HepG2 (cell line): Measurements from ENCODE around the gene NUDCD2. TPM values are rescaled to one million over a fixed set of nuclear protein-coding genes. Genes with fewer than 3 reads are reported as not detected.

ENCODE experiments used
- SALL2 ChIP-seq: sonication (generic); formaldehyde crosslinking; IDR thresholded peaks from 2 replicates; pipeline ENCODE4 v1.8.1; 2023; ENCODE audit warnings: mild to moderate bottlenecking, missing genetic modification reagents, inconsistent platforms
- polyA plus RNA-seq, 8 experiments: library from polyadenylated mRNA; depleted of rRNA in 3 of 8; stranded (reverse) in 7 of 8; unstranded in 1 of 8; fragments of >200 nt; fragmentation: Illumina TruSeq in 4 of 8; extraction: Trizol in 4 of 8; gene quantifications; 2 replicates each; pipeline versions ENCODE4 v1.2.1 to v1.2.3, GENCODE V29; 2011 to 2016; ENCODE audit warnings: low read depth in 4 of 8, missing spikeins in 1 of 8, mixed read lengths in 1 of 8; ENCODE audit not compliant: insufficient read depth in 1 of 8
- total RNA-seq, 5 experiments: library from RNA; depleted of rRNA; stranded (reverse); fragments of >200 nt; fragmentation: Illumina TruSeq; extraction: Trizol; gene quantifications; 2 replicates each; pipeline ENCODE4 v1.2.3, GENCODE V29; 2016; ENCODE audit warnings: low read depth in 1 of 5
- TF ChIP-seq, protein P1 (sequence below): sonication (generic); formaldehyde crosslinking; IDR thresholded peaks from 2 replicates; pipeline ENCODE4 v1.5.0; 2020; ENCODE audit warnings: mild to moderate bottlenecking, missing genetic modification reagents, borderline replicate concordance
- TF ChIP-seq, protein P2 (sequence below), 2 experiments: sonication (generic) in 1 of 2; formaldehyde crosslinking in 1 of 2; IDR thresholded peaks; 2 replicates each; pipeline versions ENCODE4 v1.5.1 to v1.6.1; 2011 to 2020; ENCODE audit warnings: borderline replicate concordance in 1 of 2, low read depth in 1 of 2, low read length in 1 of 2, mild to moderate bottlenecking in 1 of 2, missing genetic modification reagents in 1 of 2, moderate library complexity in 1 of 2
- TF ChIP-seq, protein P3 (sequence below): sonication (generic); formaldehyde crosslinking; IDR thresholded peaks from 2 replicates; pipeline ENCODE4 v1.5.0; 2020; ENCODE audit warnings: mild to moderate bottlenecking, missing genetic modification reagents, borderline replicate concordance
- TF ChIP-seq, protein P4 (sequence below): sonication (generic); formaldehyde crosslinking; IDR thresholded peaks from 2 replicates; pipeline ENCODE4 v1.8.1; 2023; ENCODE audit warnings: mild to moderate bottlenecking, missing genetic modification reagents, borderline replicate concordance
- TF ChIP-seq, protein P5 (sequence below): sonication (generic); formaldehyde crosslinking; IDR thresholded peaks from 2 replicates; pipeline ENCODE4 v1.4.0; 2020; ENCODE audit warnings: mild to moderate bottlenecking, missing genetic modification reagents, borderline replicate concordance
- TF ChIP-seq, protein P6 (sequence below): sonication (generic); formaldehyde crosslinking; IDR thresholded peaks from 2 replicates; pipeline ENCODE4 v1.4.0; 2020; ENCODE audit warnings: missing genetic modification reagents

The NUDCD2 gene
- total and polyA plus RNA-seq, 2 of the 13 experiments (the other 11 are each of a cell fraction or from before 2014, with no cell fraction given): 14.8 to 39.2 TPM

DNA sequence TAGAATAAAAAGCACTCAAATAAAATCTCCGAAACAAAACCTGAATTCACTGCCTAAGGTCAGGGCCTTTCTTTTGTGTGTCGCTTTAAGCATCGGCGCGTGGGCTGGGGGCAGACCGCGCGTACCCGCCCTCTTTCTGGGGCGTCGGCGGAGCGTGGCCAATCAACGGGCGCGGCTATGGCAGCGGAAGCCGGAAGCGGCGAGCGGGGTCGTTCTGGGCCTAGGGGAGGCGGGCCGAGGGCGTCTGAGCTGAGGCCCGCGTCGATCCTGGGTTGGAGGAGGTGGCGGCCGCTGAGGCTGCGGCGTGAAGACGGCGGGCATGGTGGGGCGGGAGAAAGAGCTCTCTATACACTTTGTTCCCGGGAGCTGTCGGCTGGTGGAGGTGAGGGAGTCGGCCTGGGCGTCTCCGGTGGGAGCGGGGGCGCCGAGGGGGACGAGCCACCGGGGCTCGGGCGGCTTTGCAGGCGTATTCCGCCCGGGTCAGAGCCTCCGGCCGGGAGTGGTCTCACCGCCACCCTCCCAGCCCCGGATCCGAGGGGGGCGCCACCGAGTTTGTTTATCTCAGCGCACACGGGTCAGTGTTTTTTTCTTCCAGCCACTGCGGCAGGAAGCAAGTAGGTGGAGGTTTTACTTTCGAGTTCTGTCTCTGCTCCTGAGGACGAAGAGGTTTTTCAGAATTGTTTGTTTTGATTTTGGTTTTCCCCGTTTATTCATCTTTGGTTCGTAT, 45.6 kb upstream of the NUDCD2 start, which contains the start of gene MAT2B (continued):
- TF ChIP-seq, protein P1, sequence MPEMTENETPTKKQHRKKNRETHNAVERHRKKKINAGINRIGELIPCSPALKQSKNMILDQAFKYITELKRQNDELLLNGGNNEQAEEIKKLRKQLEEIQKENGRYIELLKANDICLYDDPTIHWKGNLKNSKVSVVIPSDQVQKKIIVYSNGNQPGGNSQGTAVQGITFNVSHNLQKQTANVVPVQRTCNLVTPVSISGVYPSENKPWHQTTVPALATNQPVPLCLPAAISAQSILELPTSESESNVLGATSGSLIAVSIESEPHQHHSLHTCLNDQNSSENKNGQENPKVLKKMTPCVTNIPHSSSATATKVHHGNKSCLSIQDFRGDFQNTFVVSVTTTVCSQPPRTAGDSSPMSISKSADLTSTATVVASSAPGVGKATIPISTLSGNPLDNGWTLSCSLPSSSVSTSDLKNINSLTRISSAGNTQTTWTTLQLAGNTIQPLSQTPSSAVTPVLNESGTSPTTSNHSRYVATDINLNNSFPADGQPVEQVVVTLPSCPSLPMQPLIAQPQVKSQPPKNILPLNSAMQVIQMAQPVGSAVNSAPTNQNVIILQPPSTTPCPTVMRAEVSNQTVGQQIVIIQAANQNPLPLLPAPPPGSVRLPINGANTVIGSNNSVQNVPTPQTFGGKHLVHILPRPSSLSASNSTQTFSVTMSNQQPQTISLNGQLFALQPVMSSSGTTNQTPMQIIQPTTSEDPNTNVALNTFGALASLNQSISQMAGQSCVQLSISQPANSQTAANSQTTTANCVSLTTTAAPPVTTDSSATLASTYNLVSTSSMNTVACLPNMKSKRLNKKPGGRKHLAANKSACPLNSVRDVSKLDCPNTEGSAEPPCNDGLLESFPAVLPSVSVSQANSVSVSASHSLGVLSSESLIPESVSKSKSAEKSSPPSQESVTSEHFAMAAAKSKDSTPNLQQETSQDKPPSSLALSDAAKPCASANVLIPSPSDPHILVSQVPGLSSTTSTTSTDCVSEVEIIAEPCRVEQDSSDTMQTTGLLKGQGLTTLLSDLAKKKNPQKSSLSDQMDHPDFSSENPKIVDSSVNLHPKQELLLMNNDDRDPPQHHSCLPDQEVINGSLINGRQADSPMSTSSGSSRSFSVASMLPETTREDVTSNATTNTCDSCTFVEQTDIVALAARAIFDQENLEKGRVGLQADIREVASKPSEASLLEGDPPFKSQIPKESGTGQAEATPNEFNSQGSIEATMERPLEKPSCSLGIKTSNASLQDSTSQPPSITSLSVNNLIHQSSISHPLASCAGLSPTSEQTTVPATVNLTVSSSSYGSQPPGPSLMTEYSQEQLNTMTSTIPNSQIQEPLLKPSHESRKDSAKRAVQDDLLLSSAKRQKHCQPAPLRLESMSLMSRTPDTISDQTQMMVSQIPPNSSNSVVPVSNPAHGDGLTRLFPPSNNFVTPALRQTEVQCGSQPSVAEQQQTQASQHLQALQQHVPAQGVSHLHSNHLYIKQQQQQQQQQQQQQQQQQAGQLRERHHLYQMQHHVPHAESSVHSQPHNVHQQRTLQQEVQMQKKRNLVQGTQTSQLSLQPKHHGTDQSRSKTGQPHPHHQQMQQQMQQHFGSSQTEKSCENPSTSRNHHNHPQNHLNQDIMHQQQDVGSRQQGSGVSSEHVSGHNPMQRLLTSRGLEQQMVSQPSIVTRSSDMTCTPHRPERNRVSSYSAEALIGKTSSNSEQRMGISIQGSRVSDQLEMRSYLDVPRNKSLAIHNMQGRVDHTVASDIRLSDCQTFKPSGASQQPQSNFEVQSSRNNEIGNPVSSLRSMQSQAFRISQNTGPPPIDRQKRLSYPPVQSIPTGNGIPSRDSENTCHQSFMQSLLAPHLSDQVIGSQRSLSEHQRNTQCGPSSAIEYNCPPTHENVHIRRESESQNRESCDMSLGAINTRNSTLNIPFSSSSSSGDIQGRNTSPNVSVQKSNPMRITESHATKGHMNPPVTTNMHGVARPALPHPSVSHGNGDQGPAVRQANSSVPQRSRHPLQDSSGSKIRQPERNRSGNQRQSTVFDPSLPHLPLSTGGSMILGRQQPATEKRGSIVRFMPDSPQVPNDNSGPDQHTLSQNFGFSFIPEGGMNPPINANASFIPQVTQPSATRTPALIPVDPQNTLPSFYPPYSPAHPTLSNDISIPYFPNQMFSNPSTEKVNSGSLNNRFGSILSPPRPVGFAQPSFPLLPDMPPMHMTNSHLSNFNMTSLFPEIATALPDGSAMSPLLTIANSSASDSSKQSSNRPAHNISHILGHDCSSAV (CRISPR knock-in tag): no peak
- TF ChIP-seq SALL2 (CRISPR knock-in tag): peak; percentile 84
- TF ChIP-seq, protein P2, sequence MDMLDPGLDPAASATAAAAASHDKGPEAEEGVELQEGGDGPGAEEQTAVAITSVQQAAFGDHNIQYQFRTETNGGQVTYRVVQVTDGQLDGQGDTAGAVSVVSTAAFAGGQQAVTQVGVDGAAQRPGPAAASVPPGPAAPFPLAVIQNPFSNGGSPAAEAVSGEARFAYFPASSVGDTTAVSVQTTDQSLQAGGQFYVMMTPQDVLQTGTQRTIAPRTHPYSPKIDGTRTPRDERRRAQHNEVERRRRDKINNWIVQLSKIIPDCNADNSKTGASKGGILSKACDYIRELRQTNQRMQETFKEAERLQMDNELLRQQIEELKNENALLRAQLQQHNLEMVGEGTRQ (IDR thresholded peaks at IDR 0.05; ENCODE audit: low read depth, low read length): no peak
- TF ChIP-seq, protein P2 (CRISPR knock-in tag; IDR thresholded peaks at IDR 0.05; ENCODE audit: borderline replicate concordance): no peak
- TF ChIP-seq, protein P3, sequence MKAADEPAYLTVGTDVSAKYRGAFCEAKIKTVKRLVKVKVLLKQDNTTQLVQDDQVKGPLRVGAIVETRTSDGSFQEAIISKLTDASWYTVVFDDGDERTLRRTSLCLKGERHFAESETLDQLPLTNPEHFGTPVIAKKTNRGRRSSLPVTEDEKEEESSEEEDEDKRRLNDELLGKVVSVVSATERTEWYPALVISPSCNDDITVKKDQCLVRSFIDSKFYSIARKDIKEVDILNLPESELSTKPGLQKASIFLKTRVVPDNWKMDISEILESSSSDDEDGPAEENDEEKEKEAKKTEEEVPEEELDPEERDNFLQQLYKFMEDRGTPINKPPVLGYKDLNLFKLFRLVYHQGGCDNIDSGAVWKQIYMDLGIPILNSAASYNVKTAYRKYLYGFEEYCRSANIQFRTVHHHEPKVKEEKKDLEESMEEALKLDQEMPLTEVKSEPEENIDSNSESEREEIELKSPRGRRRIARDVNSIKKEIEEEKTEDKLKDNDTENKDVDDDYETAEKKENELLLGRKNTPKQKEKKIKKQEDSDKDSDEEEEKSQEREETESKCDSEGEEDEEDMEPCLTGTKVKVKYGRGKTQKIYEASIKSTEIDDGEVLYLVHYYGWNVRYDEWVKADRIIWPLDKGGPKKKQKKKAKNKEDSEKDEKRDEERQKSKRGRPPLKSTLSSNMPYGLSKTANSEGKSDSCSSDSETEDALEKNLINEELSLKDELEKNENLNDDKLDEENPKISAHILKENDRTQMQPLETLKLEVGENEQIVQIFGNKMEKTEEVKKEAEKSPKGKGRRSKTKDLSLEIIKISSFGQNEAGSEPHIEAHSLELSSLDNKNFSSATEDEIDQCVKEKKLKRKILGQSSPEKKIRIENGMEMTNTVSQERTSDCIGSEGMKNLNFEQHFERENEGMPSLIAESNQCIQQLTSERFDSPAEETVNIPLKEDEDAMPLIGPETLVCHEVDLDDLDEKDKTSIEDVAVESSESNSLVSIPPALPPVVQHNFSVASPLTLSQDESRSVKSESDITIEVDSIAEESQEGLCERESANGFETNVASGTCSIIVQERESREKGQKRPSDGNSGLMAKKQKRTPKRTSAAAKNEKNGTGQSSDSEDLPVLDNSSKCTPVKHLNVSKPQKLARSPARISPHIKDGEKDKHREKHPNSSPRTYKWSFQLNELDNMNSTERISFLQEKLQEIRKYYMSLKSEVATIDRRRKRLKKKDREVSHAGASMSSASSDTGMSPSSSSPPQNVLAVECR (CRISPR knock-in tag): peak; percentile 90; the same call in 1 of the 2 replicates
- TF ChIP-seq, protein P4, sequence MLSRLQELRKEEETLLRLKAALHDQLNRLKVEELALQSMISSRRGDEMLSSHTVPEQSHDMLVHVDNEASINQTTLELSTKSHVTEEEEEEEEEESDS (CRISPR knock-in tag): no peak
- TF ChIP-seq, protein P5, sequence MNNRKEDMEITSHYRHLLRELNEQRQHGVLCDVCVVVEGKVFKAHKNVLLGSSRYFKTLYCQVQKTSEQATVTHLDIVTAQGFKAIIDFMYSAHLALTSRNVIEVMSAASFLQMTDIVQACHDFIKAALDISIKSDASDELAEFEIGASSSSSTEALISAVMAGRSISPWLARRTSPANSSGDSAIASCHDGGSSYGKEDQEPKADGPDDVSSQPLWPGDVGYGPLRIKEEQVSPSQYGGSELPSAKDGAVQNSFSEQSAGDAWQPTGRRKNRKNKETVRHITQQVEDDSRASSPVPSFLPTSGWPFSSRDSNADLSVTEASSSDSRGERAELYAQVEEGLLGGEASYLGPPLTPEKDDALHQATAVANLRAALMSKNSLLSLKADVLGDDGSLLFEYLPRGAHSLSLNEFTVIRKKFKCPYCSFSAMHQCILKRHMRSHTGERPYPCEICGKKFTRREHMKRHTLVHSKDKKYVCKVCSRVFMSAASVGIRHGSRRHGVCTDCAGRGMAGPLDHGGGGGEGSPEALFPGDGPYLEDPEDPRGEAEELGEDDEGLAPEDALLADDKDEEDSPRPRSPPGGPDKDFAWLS: no peak
- TF ChIP-seq, protein P6, sequence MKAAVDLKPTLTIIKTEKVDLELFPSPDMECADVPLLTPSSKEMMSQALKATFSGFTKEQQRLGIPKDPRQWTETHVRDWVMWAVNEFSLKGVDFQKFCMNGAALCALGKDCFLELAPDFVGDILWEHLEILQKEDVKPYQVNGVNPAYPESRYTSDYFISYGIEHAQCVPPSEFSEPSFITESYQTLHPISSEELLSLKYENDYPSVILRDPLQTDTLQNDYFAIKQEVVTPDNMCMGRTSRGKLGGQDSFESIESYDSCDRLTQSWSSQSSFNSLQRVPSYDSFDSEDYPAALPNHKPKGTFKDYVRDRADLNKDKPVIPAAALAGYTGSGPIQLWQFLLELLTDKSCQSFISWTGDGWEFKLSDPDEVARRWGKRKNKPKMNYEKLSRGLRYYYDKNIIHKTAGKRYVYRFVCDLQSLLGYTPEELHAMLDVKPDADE (CRISPR knock-in tag): no peak
